A673 (cell line): ENCODE data around the gene BEGAIN. TPM values are rescaled to one million over a fixed set of nuclear protein-coding genes. Genes with fewer than 3 reads are reported as not detected.

Experiments
- BruUV-seq: library from RNA; stranded (reverse); fragments of 400-500 nt; replicated peaks from 2 replicates; lab custom pipeline; 2021; lab: Mats Ljungman, UMichigan
- CTCF ChIA-PET: fragments of 300-600 bp; sonication (Branson Sonifier 250); formaldehyde crosslinking; loops from one replicate; lab custom pipeline; 2022; ENCODE audit warnings: antibody characterized with exemption; lab: Charles Lee
- POLR2A ChIA-PET: fragments of 300-600 bp; sonication (Branson Sonifier 250); formaldehyde crosslinking; loops from one replicate; lab custom pipeline; 2022; ENCODE audit warnings: antibody characterized with exemption; ENCODE audit not compliant: low non-redundant PET; lab: Charles Lee
- DNase-seq: peaks from one replicate; pipeline ENCODE4 v3.0.0-alpha.2; 2015; ENCODE audit warnings: low spot score
- H3K27ac ChIP-seq: fragments of 200-600 bp; sonication (generic); 2 replicates; pipeline ENCODE4 v1.5.1; 2016; ENCODE audit warnings: mixed run types, low read depth, mild to moderate bottlenecking, mixed read lengths, antibody characterized with exemption, low read length; ENCODE audit not compliant: poor library complexity, severe bottlenecking
- H3K27me3 ChIP-seq: fragments of 200-600 bp; sonication (generic); replicated peaks from 2 replicates; pipeline ENCODE4 v1.6.1; 2017; ENCODE audit warnings: mixed run types, low read depth, mild to moderate bottlenecking, mixed read lengths, antibody characterized with exemption, low read length; ENCODE audit not compliant: insufficient read depth, poor library complexity
- H3K36me3 ChIP-seq: fragments of 200-600 bp; sonication (generic); 2 replicates; pipeline ENCODE4 v1.6.1; 2016; ENCODE audit warnings: mixed run types, mild to moderate bottlenecking, mixed read lengths, antibody characterized with exemption, low read length; ENCODE audit not compliant: insufficient read depth, poor library complexity, severe bottlenecking
- H3K4me1 ChIP-seq: fragments of 200-600 bp; sonication (generic); 2 replicates; pipeline ENCODE4 v1.6.1; 2017; ENCODE audit warnings: mixed run types, mild to moderate bottlenecking, mixed read lengths, antibody characterized with exemption, low read length; ENCODE audit not compliant: insufficient read depth, poor library complexity, severe bottlenecking
- H3K4me3 ChIP-seq: fragments of 200-600 bp; sonication (generic); 2 replicates; pipeline ENCODE4 v1.5.1; 2016; ENCODE audit warnings: low read depth, mixed run types, mild to moderate bottlenecking, mixed read lengths, low read length; ENCODE audit not compliant: poor library complexity, severe bottlenecking
- H3K9me3 ChIP-seq: fragments of 200-600 bp; sonication (generic); 2 replicates; pipeline ENCODE4 v1.6.1; 2016; ENCODE audit warnings: mixed run types, low read depth, mild to moderate bottlenecking, mixed read lengths, antibody characterized with exemption, low read length; ENCODE audit not compliant: poor library complexity, severe bottlenecking
- CTCF ChIP-seq: fragments of 300-800, 200-600 bp; sonication (generic); conservative IDR thresholded peaks from 2 replicates; pipeline ENCODE4 v1.5.1; 2017; ENCODE audit warnings: low read depth, mild to moderate bottlenecking, antibody characterized with exemption, low read length, moderate library complexity, mixed read lengths
- EZH2 ChIP-seq: fragments of 200-600 bp; sonication (generic); IDR thresholded peaks from 2 replicates; pipeline ENCODE4 v1.6.1; 2017; ENCODE audit warnings: borderline replicate concordance, low read depth, mild to moderate bottlenecking, mixed read lengths, antibody characterized with exemption, low read length; ENCODE audit not compliant: poor library complexity, severe bottlenecking
- intact Hi-C: fragments of 100-400 bp; cut with micrococcal nuclease; formaldehyde crosslinking; loops from one replicate; pipeline ENCODE4 v1.10.0; 2022; ENCODE audit not compliant: unreplicated experiment
- total RNA-seq: library from RNA; stranded (reverse); gene quantifications from 2 replicates; pipeline ENCODE4 v1.2.3, GENCODE V29; 2021

Gene BEGAIN
- total RNA-seq, 1 experiment from 2014 or later, result 0.84 TPM

GRCh38 chr14:100573757-100574641 lies 13.2 kb downstream of the BEGAIN start:
- Histone ChIP-seq H3K9me3 (no peaks in the 10 kb centered on the region), H3K27ac (no peak overlapping the region), H3K27me3 (peaks cover 18% of the 10 kb centered on the region), H3K36me3 (no peaks in the 10 kb centered on the region), H3K4me1 (no peaks in the 10 kb centered on the region), H3K4me3 (no peak overlapping the region)
- no peak for DNase-seq
- intact Hi-C loops, result no loop called here
- CTCF ChIA-PET, result no interaction called here
- TF ChIP-seq CTCF, result no peak
- TF ChIP-seq EZH2, result no peak
- BruUV-seq, result no TSS peak
- POLR2A ChIA-PET, result no interaction called here

GRCh38 chr14:100573002-100573756 lies 14.0 kb downstream of the BEGAIN start:
- ChIA-PET CTCF (no interaction called here), POLR2A (no interaction called here)
- H3K9me3 ChIP-seq, result no peaks in the 10 kb centered on the region
- peaks cover 26% of the 10 kb centered on the region for H3K27me3 ChIP-seq
- no peaks in the 10 kb centered on the region for H3K36me3 ChIP-seq
- DNase-seq, result no peak
- intact Hi-C loops, result no loop called here
- no peak overlapping the region for H3K4me3 ChIP-seq
- no peak overlapping the region for H3K27ac ChIP-seq
- TF ChIP-seq EZH2, result no peak
- no peak for TF ChIP-seq CTCF
- no TSS peak for BruUV-seq
- peaks cover 3% of the 10 kb centered on the region for H3K4me1 ChIP-seq

GRCh38 chr14:100572543-100572942 lies 14.7 kb downstream of the BEGAIN start:
- BruUV-seq, result no TSS peak
- Histone ChIP-seq H3K4me3 (no peak overlapping the region), H3K27ac (no peak overlapping the region), H3K9me3 (no peaks in the 10 kb centered on the region), H3K4me1 (peaks cover 7% of the 10 kb centered on the region), H3K36me3 (no peaks in the 10 kb centered on the region), H3K27me3 (peaks cover 33% of the 10 kb centered on the region)
- intact Hi-C loops, result no loop called here
- no peak for DNase-seq
- TF ChIP-seq EZH2 (no peak), CTCF (no peak)
- POLR2A ChIA-PET, result no interaction called here
- CTCF ChIA-PET, result no interaction called here
